GOT3 (cell line): ENCODE data around the gene EMX1.

Source experiments
- DNase-seq: peaks from one replicate; lab custom pipeline; 2025; ENCODE audit warnings: mixed read lengths; lab: John Stamatoyannopoulos, UW

Gene EMX1

DNA sequence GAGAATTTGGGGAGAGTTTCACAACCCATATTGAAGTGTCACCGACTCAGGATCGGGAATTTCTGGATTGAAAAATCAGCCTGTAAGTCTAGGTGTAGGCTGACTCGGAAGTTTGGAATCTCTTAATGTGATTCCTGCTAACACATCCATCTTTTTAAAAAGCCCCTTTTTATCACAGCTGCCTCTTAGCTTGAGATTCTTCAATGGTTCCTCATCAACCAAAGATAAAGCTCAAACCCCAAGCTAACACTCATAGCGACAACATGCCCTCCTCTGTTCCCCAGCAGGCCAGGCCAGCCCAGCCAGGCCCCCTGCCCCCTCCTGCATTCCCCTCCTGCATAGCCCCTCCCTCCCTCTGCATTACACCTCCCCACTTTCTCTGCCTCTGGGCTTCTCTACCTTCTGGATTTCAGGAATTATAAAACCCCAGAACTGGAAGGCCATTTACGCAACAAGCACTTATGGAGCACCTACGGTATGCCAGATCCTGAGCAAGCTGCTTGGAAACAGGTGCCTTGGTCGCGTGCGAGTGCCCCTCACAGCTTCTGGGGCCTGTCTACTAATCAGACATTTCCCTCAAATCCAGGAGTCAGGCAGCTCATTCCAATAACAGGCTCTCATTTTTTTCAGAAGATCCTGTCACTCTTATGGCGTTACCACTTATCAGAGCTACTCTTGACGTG is 63.4 kb downstream of the EMX1 start:
- no peak for DNase-seq

DNA sequence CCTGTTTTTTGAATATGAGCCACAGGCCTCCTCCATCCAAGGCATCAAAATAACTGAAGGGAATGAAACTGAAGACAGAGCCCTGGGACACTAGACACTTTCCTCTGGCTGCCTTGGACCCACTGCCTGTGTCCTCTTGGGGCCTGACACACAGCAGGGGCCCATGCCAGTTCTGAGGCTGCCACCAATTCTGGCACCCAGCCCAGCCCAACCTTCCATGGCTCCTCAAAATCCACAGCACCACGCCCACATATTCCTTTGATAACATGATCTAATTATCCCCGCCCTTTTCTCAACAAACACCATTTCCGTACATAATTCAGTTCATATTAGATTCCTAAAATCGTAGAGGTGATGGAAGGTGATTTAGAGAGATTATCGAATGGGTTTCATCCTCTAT is 64.2 kb downstream of the EMX1 start:
- no peak for DNase-seq

DNA sequence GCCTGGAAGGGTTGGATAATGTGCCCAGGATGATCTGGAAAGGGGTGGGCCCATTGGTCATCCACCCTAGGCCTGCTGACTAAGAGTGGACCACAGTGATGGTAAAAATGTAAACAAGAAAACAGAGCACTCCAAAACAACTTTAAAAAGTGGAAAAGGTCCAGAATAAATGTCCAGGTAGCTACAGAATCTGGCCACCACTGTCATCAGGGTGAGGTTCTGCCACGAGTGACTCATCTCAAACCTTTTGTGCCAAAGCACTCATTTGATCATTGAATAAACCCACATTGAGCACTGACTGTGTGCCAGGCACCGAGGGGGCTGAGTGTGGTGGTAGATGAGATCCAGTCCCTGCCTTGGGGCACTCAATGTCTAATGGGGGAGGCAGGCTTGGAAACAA is 64.9 kb downstream of the EMX1 start:
- no peak for DNase-seq

DNA sequence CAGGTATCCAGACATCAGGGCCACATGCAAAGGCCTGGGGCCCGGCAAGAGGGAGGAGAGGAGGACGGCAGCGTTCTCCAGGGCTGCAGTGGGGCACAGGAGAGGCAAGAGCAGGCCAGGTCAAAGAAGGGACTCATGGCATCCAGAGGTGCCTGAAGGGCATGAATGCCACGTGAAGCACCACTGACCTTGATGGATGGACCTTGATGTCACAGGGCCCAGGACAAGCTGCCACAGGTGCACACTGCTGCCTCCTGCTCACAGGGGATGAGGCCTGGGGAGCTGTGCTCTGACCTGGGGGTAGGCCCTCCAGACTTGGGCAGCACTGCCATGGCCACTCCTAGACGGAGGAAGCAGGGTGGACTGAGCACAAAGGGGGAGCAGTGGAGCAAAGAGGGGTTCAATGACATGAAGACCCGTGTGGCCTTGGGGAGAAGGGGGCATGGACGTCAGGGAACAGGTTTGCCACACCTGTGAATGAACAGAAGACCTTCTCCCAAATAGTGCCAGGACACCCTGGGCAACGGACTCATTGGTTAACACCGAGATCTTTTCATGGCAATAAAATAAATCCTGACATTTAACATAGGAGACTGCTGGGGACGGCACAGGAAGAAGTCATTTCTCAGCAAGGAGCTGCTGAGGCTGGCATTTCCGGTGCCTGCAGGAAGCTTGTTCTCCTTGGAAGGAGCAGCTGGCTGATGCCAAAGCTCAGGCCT is 65.6 kb downstream of the EMX1 start:
- DNase-seq, result no peak

DNA sequence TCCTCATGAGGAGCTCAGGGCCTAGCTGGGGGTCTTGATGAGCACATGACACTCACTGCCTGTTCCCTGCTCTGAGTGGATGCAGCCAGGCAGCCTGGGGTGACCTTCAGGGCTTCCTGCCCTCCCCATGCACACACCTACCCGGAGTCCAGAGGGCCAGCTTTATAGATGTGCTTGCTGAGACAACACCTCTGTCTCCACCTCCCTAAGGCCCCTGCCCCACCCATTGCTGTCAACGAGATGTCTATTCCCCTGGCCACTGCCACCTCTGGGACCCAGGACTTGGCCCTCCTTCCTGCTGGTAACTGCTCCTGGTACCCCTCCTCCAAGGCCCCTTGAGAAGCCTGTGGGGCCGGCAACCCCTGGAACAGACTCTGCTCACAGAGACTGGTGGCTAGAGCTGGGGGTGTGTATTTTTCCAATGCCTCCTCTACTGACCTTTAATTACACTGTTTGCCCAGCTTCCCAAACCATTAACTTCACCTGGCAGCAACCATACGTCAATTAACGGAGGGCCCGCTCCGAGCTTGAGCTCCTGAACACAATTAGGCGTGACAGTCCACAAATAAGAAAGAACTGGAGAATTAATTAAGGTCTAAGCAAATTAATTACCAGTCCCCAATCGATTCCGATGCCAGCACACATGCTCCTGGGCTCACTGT is 66.3 kb downstream of the EMX1 start:
- no peak for DNase-seq

DNA sequence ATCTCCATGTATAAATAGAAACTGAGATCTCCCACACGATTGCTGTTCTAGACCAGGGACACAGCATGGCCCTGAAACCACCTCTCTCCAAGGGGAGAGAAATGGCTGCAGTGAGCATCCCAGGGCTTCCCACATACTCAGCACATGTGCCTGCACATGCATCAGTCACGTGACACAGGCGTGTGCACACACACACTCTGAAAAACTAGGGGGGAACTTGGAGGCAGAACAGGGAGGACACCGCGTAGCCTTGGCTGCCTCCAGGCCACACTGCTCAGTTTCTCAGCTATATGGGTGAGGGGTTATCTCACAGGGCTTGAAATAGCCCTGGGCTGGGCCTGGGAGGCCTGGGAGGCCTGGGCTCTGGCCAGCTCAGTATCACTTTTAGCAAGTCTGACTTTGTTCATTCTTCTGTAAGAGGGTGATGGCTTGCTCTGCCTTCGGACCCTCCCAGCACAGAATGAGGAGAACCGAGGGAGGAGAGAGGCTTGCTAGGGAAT is 66.9 kb downstream of the EMX1 start:
- DNase-seq, result no peak
